Astrocyte (in vitro differentiated cells and primary cell): Measurements from ENCODE around the gene MIR17HG.

ENCODE experiments used
- CTCF ChIP-seq: IDR thresholded peaks from 2 replicates; pipeline ENCODE4 v1.5.1; 2011; ENCODE audit warnings: low read depth, mild to moderate bottlenecking, inconsistent platforms, low read length, moderate library complexity; ENCODE audit not compliant: insufficient read depth
- EZH2 ChIP-seq: IDR thresholded peaks from 2 replicates; pipeline ENCODE4 v1.6.1; 2012; ENCODE audit warnings: mild to moderate bottlenecking, low read length, inconsistent platforms; ENCODE audit not compliant: insufficient read depth

GRCh38 chr13:91347202-91347995, at the start of gene MIR17HG:
- TF ChIP-seq CTCF = no peak
- no peak for TF ChIP-seq EZH2
